GM13976 (cell line): ENCODE results near the gene MCL1.

Experiments used
- DNase-seq: peaks from one replicate; pipeline ENCODE4 v3.0.0; 2012; ENCODE audit warnings: low spot score
- in situ Hi-C: fragments of 300-500 bp; cut with MboI; formaldehyde crosslinking; loops from one replicate; pipeline ENCODE4 v1.12.0; 2022; ENCODE audit warnings: low sequenced_read_pairs, mixed read lengths, inconsistent platforms; ENCODE audit not compliant: unreplicated experiment
- TF ChIP-seq, protein P1 (sequence below): IDR thresholded peaks from 2 replicates; pipeline ENCODE4 v1.5.1; 2012; ENCODE audit warnings: borderline replicate concordance, mild to moderate bottlenecking; ENCODE audit not compliant: insufficient read depth; ENCODE audit errors: extremely low read depth, missing control alignments, control extremely low read depth

MCL1 gene

DNA sequence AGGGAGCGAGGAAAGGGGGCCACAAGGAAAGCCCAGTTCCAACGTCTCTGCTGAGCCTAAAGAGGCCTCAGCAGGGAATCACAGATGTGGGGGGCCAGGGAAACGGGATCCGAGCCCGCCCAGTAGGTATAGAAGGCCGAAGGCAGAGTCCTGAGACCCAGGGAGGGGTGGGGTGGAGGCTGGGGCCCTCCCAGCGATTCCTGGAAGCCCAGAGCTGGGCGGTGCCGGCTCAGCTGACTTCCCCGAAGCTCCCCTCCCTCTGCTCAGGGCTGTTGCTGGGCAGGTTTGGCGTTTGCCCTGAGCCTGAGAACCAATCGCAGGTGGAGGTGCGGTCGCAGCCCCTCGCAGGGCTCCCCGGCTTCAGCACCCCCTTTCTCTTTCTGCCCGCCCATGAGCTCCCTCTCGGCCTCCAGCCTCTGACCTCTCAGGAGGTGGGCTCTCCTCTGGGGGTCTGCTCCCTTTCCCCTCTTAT, 17.4 kb downstream of the MCL1 start:
- in situ Hi-C loops: loop anchor here (10.0 kb wide), 1 partner anchor 53 kb away; no protein-coding TSS in a partner anchor
- TF ChIP-seq, protein P1, sequence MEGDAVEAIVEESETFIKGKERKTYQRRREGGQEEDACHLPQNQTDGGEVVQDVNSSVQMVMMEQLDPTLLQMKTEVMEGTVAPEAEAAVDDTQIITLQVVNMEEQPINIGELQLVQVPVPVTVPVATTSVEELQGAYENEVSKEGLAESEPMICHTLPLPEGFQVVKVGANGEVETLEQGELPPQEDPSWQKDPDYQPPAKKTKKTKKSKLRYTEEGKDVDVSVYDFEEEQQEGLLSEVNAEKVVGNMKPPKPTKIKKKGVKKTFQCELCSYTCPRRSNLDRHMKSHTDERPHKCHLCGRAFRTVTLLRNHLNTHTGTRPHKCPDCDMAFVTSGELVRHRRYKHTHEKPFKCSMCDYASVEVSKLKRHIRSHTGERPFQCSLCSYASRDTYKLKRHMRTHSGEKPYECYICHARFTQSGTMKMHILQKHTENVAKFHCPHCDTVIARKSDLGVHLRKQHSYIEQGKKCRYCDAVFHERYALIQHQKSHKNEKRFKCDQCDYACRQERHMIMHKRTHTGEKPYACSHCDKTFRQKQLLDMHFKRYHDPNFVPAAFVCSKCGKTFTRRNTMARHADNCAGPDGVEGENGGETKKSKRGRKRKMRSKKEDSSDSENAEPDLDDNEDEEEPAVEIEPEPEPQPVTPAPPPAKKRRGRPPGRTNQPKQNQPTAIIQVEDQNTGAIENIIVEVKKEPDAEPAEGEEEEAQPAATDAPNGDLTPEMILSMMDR: no peak
- peak; percentile 84 for DNase-seq

DNA sequence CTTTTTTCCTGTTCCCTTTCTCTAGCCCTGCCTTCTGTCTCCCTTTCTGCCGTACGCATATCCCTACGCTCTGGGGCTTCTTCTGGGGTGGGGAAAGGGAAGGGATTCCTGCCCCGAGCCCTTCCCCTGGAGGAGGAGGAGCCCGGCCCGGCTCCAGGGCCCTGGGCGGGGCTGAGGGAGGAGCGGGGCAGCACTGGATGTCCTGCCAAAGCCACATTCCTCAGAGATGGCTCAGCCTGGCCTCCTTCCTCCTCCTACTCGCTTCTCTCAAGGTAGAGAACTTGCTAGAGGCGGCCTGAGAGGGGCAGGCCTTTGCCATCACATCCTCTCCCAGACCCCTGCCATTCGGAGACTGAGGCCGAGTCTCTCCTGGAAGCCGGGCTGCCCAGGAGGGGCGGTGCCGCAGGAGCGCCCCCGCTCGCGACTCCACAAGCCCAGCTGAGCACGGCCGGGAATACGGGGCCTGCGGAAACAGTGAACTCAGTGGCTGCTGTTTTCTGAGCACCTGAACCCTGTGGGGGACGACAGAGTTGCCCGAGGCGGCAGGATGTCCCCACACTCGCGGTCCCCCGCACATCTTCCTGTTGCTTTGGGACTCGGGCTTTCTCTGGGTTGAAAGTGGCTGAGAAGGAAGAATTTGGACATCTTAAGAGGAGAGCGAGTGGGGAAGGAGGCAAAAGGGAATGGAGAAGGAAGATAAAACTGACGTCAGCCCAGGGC, 18.0 kb downstream of the MCL1 start:
- TF ChIP-seq, protein P1: no peak
- peak; percentile 70 for DNase-seq
- in situ Hi-C loops: loop anchor here (10.0 kb wide), 1 partner anchor 53 kb away; no protein-coding TSS in a partner anchor

GRCh38 chr1:150560576-150561253, 18.7 kb downstream of the MCL1 start:
- peak; percentile 87 for DNase-seq
- in situ Hi-C loops: loop anchor here (10.0 kb wide), 1 partner anchor 54 kb away; no protein-coding TSS in a partner anchor

DNA sequence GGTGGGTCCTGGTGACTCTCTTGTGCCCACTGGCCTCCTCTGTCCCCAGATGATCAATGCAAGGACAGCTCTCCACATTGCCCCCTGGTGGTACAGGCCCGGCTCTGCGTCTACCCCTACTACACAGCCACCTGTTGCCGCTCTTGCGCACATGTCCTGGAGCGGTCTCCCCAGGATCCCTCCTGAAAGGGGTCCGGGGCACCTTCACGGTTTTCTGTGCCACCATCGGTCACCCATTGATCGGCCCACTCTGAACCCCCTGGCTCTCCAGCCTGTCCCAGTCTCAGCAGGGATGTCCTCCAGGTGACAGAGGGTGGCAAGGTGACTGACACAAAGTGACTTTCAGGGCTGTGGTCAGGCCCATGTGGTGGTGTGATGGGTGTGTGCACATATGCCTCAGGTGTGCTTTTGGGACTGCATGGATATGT, 19.4 kb downstream of the MCL1 start:
- in situ Hi-C loops: loop anchor here (10.0 kb wide), 1 partner anchor 55 kb away; no protein-coding TSS in a partner anchor
- DNase-seq: peak; percentile 88

More at GRCh38 chr1:150560576-150561253, 18.7 kb downstream of the MCL1 start:
- TF ChIP-seq, protein P1: peak; percentile 99

GRCh38 chr1:150559656-150560010, 19.8 kb downstream of the MCL1 start:
- DNase-seq: no peak
- in situ Hi-C loops: loop anchor here (10.0 kb wide), 1 partner anchor 55 kb away; no protein-coding TSS in a partner anchor
- TF ChIP-seq, protein P1: no peak

More for the DNA sequence above, 19.4 kb downstream of the MCL1 start:
- TF ChIP-seq, protein P1: peak; percentile 90

GRCh38 chr1:150558761-150559655, 20.4 kb downstream of the MCL1 start:
- TF ChIP-seq, protein P1: no peak
- no peak for DNase-seq
- in situ Hi-C loops: no loop called here
